Activated CD4-positive, alpha-beta T cell treated with anti-CD3 and anti-CD28 coated beads, Interleukin-2, amount 10 ng/mL, durations not matched to agents 7 days and 5 days (primary cell): ENCODE measurements around the gene CARD8. TPM values are rescaled to one million over a fixed set of nuclear protein-coding genes. Genes with fewer than 3 reads are reported as not detected.
"Not testable (repeated sequence)": the region's sequence is repeated elsewhere in the genome, so short reads cannot be mapped to it uniquely, and the experiment has no call there.

Source experiments
- CTCF ChIA-PET: fragments of 350-600 bp; sonication (Branson Sonifier 250); formaldehyde crosslinking; loops from one replicate; lab custom pipeline; 2021; ENCODE audit warnings: antibody characterized with exemption; lab: Charles Lee
- POLR2A ChIA-PET: fragments of 350-600 bp; sonication (Branson Sonifier 250); formaldehyde crosslinking; loops from one replicate; lab custom pipeline; 2021; ENCODE audit warnings: antibody characterized with exemption; lab: Charles Lee
- DNase-seq: peaks from one replicate; pipeline ENCODE4 v3.0.0-alpha.2; 2020
- H3K27ac Mint-ChIP-seq: one replicate; pipeline ENCODE4 v1.8.0; 2021; ENCODE audit warnings: mild to moderate bottlenecking, moderate library complexity, mixed read lengths
- H3K27me3 Mint-ChIP-seq: one replicate; pipeline ENCODE4 v1.8.0; 2021; ENCODE audit warnings: mixed read lengths
- H3K36me3 Mint-ChIP-seq: one replicate; pipeline ENCODE4 v1.8.0; 2021; ENCODE audit warnings: low read depth, mixed read lengths
- H3K4me1 Mint-ChIP-seq: one replicate; pipeline ENCODE4 v1.8.0; 2021; ENCODE audit warnings: mixed read lengths
- H3K4me3 Mint-ChIP-seq: one replicate; pipeline ENCODE4 v1.8.0; 2021; ENCODE audit warnings: mild to moderate bottlenecking, moderate library complexity, mixed read lengths
- H3K9me3 Mint-ChIP-seq: one replicate; pipeline ENCODE4 v1.8.0; 2021; ENCODE audit warnings: mixed read lengths
- total RNA-seq, 2 experiments: library from RNA; stranded (reverse); gene quantifications; one replicate each; pipeline ENCODE4 v1.2.3, GENCODE V29; 2021

Gene CARD8
- total RNA-seq, 2 experiments from 2014 or later: 174 to 189 TPM

DNA sequence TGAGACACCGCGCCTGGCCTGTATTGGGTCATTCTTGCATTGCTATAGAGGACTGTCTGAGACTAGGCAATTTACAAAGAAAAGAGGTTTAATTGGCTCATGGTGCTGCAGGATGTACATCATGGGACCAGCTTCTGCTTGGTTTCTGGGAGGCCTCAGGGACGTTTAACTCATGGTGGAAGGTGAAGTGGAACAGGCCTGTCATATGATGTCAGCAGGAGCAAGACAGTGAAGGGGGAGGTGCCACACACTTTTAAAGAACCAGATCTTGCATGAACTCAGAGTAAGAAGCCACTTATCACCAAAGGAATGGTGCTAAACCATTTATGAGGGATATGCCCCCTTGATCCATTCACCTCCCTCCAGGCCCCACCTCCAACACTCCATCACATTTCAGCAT is 18.7 kb downstream of the CARD8 start:
- Mint-ChIP-seq H3K9me3 (no peaks in the 10 kb centered on the region), H3K27me3 (no peaks in the 10 kb centered on the region), H3K4me1 (peaks cover 23% of the 10 kb centered on the region), H3K27ac (no peak overlapping the region), H3K36me3 (peaks cover 74% of the 10 kb centered on the region), H3K4me3 (no peak overlapping the region)
- ChIA-PET POLR2A (no interaction called here), CTCF (interaction anchor here (0.6 to 1.4 kb wide), 2 partner anchors 34 to 1580 kb away, joined by 3 read pairs; no protein-coding TSS in a partner anchor)
- no peak for DNase-seq

DNA sequence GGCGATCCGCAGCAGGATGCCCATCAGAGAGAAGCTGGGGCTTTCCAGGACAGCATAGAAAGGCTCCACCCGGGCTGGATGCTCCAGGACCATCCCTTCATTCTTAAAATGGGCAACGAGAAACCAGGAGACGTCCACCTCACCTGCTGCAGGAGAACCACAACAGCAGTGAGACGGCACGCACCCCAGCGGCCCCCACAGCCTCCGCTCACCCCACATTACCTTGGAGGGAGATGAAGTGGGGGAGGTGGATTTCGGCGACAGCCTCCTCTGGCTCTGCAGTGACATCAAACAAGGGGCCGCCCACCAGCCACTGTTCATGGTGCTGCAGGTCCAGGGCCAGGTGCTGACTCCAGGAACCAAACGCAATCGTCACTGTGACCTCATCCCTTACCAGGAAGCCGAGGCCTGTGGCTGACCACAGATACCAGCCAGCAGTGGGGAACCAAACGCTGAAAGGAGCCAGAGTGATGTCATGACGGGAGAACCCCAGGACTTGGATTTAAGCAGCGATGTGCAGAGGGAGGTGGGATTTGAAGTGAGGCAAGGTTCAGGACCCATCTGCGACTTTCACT is 25.1 kb downstream of the CARD8 start:
- POLR2A ChIA-PET: no interaction called here
- CTCF ChIA-PET: interaction anchor here (0.6 kb wide), 2 partner anchors 54 to 230 kb away, joined by 4 read pairs; no protein-coding TSS in a partner anchor
- no peaks in the 10 kb centered on the region for H3K27me3 Mint-ChIP-seq
- H3K27ac Mint-ChIP-seq: no peak overlapping the region
- DNase-seq: peak; percentile 44
- H3K4me1 Mint-ChIP-seq: peaks cover 21% of the 10 kb centered on the region
- no peaks in the 10 kb centered on the region for H3K9me3 Mint-ChIP-seq
- H3K36me3 Mint-ChIP-seq: peaks cover 70% of the 10 kb centered on the region
- H3K4me3 Mint-ChIP-seq: no peak overlapping the region

DNA sequence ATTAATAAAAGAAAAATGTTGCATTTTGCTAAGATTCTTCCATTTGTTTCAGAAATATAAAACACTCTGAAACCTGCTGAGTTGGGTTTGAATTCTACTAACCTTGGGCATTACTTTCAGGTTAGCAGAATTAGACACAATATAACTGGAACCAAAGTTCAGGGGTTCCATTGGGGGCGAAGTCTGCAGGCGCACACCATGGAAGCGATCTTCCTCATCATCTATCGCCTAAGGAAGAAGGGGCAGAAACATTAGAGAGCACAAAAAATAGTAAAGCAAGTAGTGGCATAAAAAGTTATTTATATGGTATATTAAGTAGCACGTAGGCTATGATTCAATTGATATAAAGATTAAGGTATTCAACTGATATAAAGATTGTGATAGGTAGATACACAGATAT is 34.1 kb downstream of the CARD8 start:
- POLR2A ChIA-PET: no interaction called here
- H3K27ac Mint-ChIP-seq: no peak overlapping the region
- H3K9me3 Mint-ChIP-seq: no peaks in the 10 kb centered on the region

DNA sequence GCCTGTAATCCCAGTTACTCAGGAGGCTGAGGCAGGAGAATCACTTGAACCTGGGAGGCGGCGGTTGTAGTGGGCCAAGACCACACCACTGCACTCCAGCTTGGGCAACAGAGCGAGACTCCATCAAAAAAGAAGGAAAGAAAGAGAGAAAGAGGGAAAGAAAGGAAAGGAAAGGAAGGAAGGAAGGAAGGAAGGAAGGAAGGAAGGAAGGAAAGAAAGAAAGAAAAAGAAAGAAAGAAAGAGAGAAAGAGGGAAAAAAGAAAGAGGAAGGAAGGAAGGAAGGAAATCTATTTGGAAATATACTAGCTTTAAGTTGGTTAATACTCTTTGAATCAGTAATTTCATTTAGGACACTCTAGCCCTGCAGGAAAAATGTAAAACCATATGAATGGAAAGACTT is 34.9 kb downstream of the CARD8 start:
- CTCF ChIA-PET: interaction anchor here (1.6 kb wide), 1 partner anchor 113 kb away, joined by 3 read pairs; no protein-coding TSS in a partner anchor
- POLR2A ChIA-PET, H3K27me3 Mint-ChIP-seq, H3K4me1 Mint-ChIP-seq, H3K4me3 Mint-ChIP-seq, DNase-seq, H3K27ac Mint-ChIP-seq, H3K9me3 Mint-ChIP-seq: not testable (repeated sequence)
- H3K36me3 Mint-ChIP-seq: peaks cover 53% of the 10 kb centered on the region

More for the DNA sequence above, 34.1 kb downstream of the CARD8 start:
- DNase-seq: no peak
- Mint-ChIP-seq H3K4me3 (no peak overlapping the region), H3K4me1 (no peaks in the 10 kb centered on the region), H3K36me3 (peaks cover 45% of the 10 kb centered on the region), H3K27me3 (no peaks in the 10 kb centered on the region)
- CTCF ChIA-PET: no interaction called here

DNA sequence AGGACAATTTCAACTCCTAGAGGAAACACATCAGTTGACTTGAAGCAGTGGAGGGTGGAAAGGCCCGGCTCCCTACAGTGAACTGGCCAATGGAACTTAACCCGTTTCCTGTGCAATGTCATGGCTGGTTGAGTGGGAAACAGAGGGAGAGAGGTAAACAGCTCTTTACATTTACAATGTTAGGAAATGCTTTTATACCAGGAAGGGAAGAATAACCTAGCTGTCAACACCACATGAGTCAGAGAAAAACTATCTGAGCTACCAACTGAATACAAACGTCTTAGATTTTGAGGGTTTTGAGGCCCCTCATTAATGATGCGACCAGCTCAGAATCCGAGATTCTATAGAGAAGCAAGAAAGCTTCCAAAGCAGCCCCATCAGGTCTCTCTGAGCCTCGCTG is 36.7 kb downstream of the CARD8 start:
- Mint-ChIP-seq H3K27ac (no peak overlapping the region), H3K9me3 (no peaks in the 10 kb centered on the region), H3K27me3 (no peaks in the 10 kb centered on the region), H3K4me3 (no peak overlapping the region), H3K36me3 (peaks cover 56% of the 10 kb centered on the region), H3K4me1 (peaks cover 4% of the 10 kb centered on the region)
- no peak for DNase-seq
- ChIA-PET POLR2A (no interaction called here), CTCF (interaction anchor here (0.6 to 1.6 kb wide), 3 partner anchors 15 to 218 kb away, joined by 3 to 7 read pairs (median 3); no protein-coding TSS in a partner anchor)

DNA sequence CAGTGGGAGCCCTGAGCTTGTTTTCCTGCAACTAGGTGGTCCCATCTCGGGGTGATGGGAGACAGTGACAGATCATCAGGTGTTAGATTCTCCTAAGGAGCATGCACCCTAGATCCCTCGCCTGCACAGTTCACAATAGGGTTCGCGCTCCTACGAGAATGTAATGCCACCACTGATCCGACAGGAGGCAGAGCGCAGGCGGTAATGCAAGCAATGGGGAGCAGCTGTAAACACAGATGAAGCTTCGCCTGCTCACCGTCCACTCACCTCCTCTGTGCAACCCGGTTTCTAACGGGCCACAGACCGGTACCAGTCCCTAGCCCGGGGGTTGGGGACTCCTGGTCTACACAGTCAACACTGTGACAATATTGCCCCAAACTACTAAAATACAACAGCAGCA is 38.8 kb downstream of the CARD8 start:
- CTCF ChIA-PET: interaction anchor here (1.7 kb wide), 1 partner anchor 13 kb away, joined by 6 read pairs; no protein-coding TSS in a partner anchor
- no peak for DNase-seq

GRCh38 chr19:48213959-48214358 is 41.8 kb downstream of the CARD8 start:
- no peak overlapping the region for H3K27ac Mint-ChIP-seq
- H3K27me3 Mint-ChIP-seq: no peaks in the 10 kb centered on the region
- CTCF ChIA-PET: interaction anchor here (1.1 to 1.7 kb wide), 2 partner anchors 9 to 10 kb away, joined by 3 to 8 read pairs; no protein-coding TSS in a partner anchor
- H3K36me3 Mint-ChIP-seq: peaks cover 70% of the 10 kb centered on the region
- no peaks in the 10 kb centered on the region for H3K9me3 Mint-ChIP-seq
- peaks cover 15% of the 10 kb centered on the region for H3K4me1 Mint-ChIP-seq
- DNase-seq: no peak
- H3K4me3 Mint-ChIP-seq: no peak overlapping the region
- POLR2A ChIA-PET: no interaction called here

More for the DNA sequence above, 38.8 kb downstream of the CARD8 start:
- peaks cover 58% of the 10 kb centered on the region for H3K36me3 Mint-ChIP-seq
- H3K27me3 Mint-ChIP-seq: no peaks in the 10 kb centered on the region
- H3K4me1 Mint-ChIP-seq: peaks cover 9% of the 10 kb centered on the region
- H3K27ac Mint-ChIP-seq: no peak overlapping the region
- no peaks in the 10 kb centered on the region for H3K9me3 Mint-ChIP-seq
- no peak overlapping the region for H3K4me3 Mint-ChIP-seq
- POLR2A ChIA-PET: no interaction called here

- Mint-ChIP-seq H3K36me3 (peaks cover 54% of the 10 kb centered on the region), H3K4me1 (peaks cover 33% of the 10 kb centered on the region), H3K27ac (no peak overlapping the region), H3K4me3 (no peak overlapping the region), H3K27me3 (no peaks in the 10 kb centered on the region), H3K9me3 (no peaks in the 10 kb centered on the region)
- ChIA-PET CTCF (no interaction called here), POLR2A (no interaction called here)
- DNase-seq: no peak
Observed at GRCh38 chr19:48210005-48210404, 45.7 kb downstream of the CARD8 start.

DNA sequence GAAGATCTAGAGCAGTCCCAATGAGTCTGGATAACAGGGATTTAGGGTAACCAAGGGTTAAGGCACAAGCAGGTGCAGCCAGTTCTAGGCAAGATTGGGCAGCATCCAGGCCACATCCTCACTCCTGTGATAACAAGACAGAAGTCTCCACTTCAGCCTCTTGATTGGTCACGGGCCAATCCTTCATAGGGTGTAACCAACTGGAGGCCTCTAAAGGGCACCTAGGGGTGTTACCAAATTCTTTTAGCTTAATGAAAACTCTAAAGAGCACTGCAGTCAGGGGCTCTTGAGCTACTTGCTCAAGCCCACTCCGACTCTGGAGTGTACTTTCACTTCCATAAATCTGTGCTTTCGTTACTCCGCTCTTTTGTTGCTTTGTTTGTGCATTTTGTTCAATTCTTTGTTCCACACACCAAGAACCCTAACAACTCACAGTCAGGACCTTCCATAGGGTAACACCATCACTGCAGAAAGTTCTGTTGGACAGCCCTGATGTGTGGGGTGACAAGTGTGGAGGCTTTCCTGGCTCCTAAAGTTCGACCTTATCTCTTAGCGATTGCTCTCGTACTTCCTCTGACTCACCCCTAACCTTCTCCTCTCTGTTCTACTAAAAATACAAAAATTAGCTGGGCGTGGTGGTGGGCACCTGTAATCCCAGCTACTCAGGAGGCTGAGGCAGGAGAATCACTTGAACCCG is 49.2 kb downstream of the CARD8 start:
- Mint-ChIP-seq H3K27ac (peak overlapping the region; percentile 58), H3K4me3 (no peak overlapping the region), H3K9me3 (no peaks in the 10 kb centered on the region), H3K36me3 (peaks cover 36% of the 10 kb centered on the region), H3K4me1 (peaks cover 35% of the 10 kb centered on the region), H3K27me3 (no peaks in the 10 kb centered on the region)
- DNase-seq: no peak
- ChIA-PET CTCF (interaction anchor here (1.1 to 1.7 kb wide), 2 partner anchors 12 to 53 kb away, joined by 4 to 6 read pairs; no protein-coding TSS in a partner anchor), POLR2A (no interaction called here)

GRCh38 chr19:48203794-48204628 is 51.7 kb downstream of the CARD8 start:
- CTCF ChIA-PET: interaction anchor here (0.7 to 3.1 kb wide), 12 partner anchors 8 to 130 kb away, joined by 3 to 14 read pairs (median 4); partner anchors contain the start of gene ZSWIM9
- Mint-ChIP-seq H3K9me3 (no peaks in the 10 kb centered on the region), H3K36me3 (peaks cover 18% of the 10 kb centered on the region), H3K4me1 (peaks cover 29% of the 10 kb centered on the region), H3K27me3 (no peaks in the 10 kb centered on the region), H3K4me3 (no peak overlapping the region), H3K27ac (no peak overlapping the region)
- POLR2A ChIA-PET: interaction anchor here (0.6 to 1.5 kb wide), 5 partner anchors 34 to 643 kb away, joined by 3 to 9 read pairs (median 6); partner anchors contain the start of genes CARD8, LIG1 and ZSWIM9
- DNase-seq: peak; percentile 95

GRCh38 chr19:48203222-48203793 is 52.4 kb downstream of the CARD8 start:
- Mint-ChIP-seq H3K27ac (peak overlapping the region; percentile 51), H3K4me1 (peaks cover 28% of the 10 kb centered on the region), H3K27me3 (no peaks in the 10 kb centered on the region), H3K9me3 (no peaks in the 10 kb centered on the region), H3K4me3 (no peak overlapping the region), H3K36me3 (peaks cover 16% of the 10 kb centered on the region)
- CTCF ChIA-PET: interaction anchor here (0.7 to 3.1 kb wide), 13 partner anchors 9 to 131 kb away, joined by 3 to 14 read pairs (median 4); partner anchors contain the start of gene ZSWIM9
- POLR2A ChIA-PET: interaction anchor here (0.6 to 1.5 kb wide), 5 partner anchors 33 to 643 kb away, joined by 3 to 9 read pairs (median 6); partner anchors contain the start of genes CARD8, LIG1 and ZSWIM9
- no peak for DNase-seq
